Thoracic aorta (tissue), 2 donors: ENCODE results near the gene IFNA21. TPM values are rescaled to one million over a fixed set of nuclear protein-coding genes. Genes with fewer than 3 reads are reported as not detected.

Experiments
- ATAC-seq: fragments of 150-250 bp; one replicate; pipeline ENCODE4 v1.8.0; 2017; ENCODE audit warnings: low read depth; ENCODE audit not compliant: insufficient number of reproducible peaks, low FRiP score
- DNase-seq: peaks from one replicate; pipeline ENCODE4 v3.0.0-alpha.2; 2020; ENCODE audit warnings: low spot score
- H3K27ac ChIP-seq, 2 donors: fragments of 200-600 bp; sonication (generic); 1 replicate in 1 of 2; 2 replicates in 1 of 2; pipeline ENCODE4 v1.5.1; 2016; ENCODE audit warnings: mild to moderate bottlenecking in 2 of 2, moderate library complexity in 2 of 2
- H3K27me3 ChIP-seq: fragments of 200-600 bp; sonication (generic); replicated peaks from 2 replicates; pipeline ENCODE4 v1.6.0; 2016; ENCODE audit warnings: mild to moderate bottlenecking; ENCODE audit not compliant: insufficient read depth
- H3K36me3 ChIP-seq: fragments of 200-600 bp; sonication (generic); one replicate; pipeline ENCODE4 v1.5.1; 2016
- H3K4me1 ChIP-seq, 2 donors: fragments of 200-600 bp; sonication (generic); 1 replicate in 1 of 2; 2 replicates in 1 of 2; pipeline versions ENCODE4 v1.5.1 to v1.6.0; 2016; ENCODE audit warnings: low read depth in 2 of 2, mild to moderate bottlenecking in 1 of 2; ENCODE audit not compliant: control insufficient read depth in 1 of 2
- H3K4me3 ChIP-seq: fragments of 200-600 bp; sonication (generic); 2 replicates; pipeline ENCODE4 v1.5.1; 2016; ENCODE audit warnings: mild to moderate bottlenecking
- H3K9me3 ChIP-seq: fragments of 200-600 bp; sonication (generic); 2 replicates; pipeline ENCODE4 v1.5.1; 2016
- CTCF ChIP-seq: fragments of 200-600 bp; sonication (generic); IDR thresholded peaks from one replicate; pipeline ENCODE4 v1.5.1; 2019; ENCODE audit warnings: antibody characterized with exemption
- total RNA-seq, 2 donors: library from RNA; depleted of rRNA; stranded (reverse); fragments of >200 nt; gene quantifications; one replicate each; pipeline versions ENCODE4 v1.1.0 to v1.2.3, GENCODE V29; 2016

Gene IFNA21
- total RNA-seq, 2 donors from 2014 or later, result not detected

- no peak for TF ChIP-seq CTCF
- no peak for ATAC-seq
- H3K27ac ChIP-seq, result no peak overlapping the region
These were observed 47.2 kb downstream of the IFNA21 start for GRCh38 chr9:21119093-21119770.

More at GRCh38 chr9:21119093-21119770, 47.2 kb downstream of the IFNA21 start:
- H3K36me3 ChIP-seq, result no peaks in the 10 kb centered on the region
- no peak for DNase-seq
- no peaks in the 10 kb centered on the region for H3K4me1 ChIP-seq
- H3K9me3 ChIP-seq, result no peaks in the 10 kb centered on the region
- H3K4me3 ChIP-seq, result no peak overlapping the region
- H3K27me3 ChIP-seq, result no peaks in the 10 kb centered on the region

Other genes with a start within 250 kb of the IFNA21 start
- 1 to 10 TPM; 2.0 to 8.4 TPM for gene HACD4, start 135.0 kb downstream of the IFNA21 start, total RNA-seq
- gene IFNB1, start 88.7 kb downstream of the IFNA21 start, total RNA-seq, result not detected
- not detected for gene IFNW1, start 24.8 kb downstream of the IFNA21 start, total RNA-seq
- not detected for gene IFNA4, start 20.9 kb upstream of the IFNA21 start, total RNA-seq
- gene IFNA7, start 35.5 kb upstream of the IFNA21 start, total RNA-seq, result not detected
- not detected for gene IFNA10, start 40.5 kb upstream of the IFNA21 start, total RNA-seq
- gene IFNA16, start 50.7 kb upstream of the IFNA21 start, total RNA-seq, result not detected
- not detected for gene IFNA17, start 61.6 kb upstream of the IFNA21 start, total RNA-seq
- not detected for gene IFNA14, start 73.3 kb upstream of the IFNA21 start, total RNA-seq
- 1 to 10 TPM in 1 of 2 donors, under 1 TPM in 1; 0.68 to 2.5 TPM for gene IFNA5, start 138.7 kb upstream of the IFNA21 start, total RNA-seq
- gene KLHL9, start 168.7 kb upstream of the IFNA21 start, total RNA-seq, result 10 to 100 TPM; 14.9 to 23.4 TPM
- gene IFNA6, start 184.2 kb upstream of the IFNA21 start, total RNA-seq, result not detected
- gene IFNA13, start 201.4 kb upstream of the IFNA21 start, total RNA-seq, result not detected
- not detected for gene IFNA2, start 218.7 kb upstream of the IFNA21 start, total RNA-seq
- gene IFNA8, start 242.5 kb upstream of the IFNA21 start, total RNA-seq, result not detected